Adrenal gland (tissue), 5 donors: ENCODE data around the gene CEP72.

Source experiments
- CTCF ChIP-seq, 6 experiments: fragments of 450-650 bp in 4 of 6; fragments of 200-600 bp in 2 of 6; sonication (generic) in 1 of 6; IDR thresholded peaks; 1 replicate in 5 of 6; 2 replicates in 1 of 6; pipeline versions ENCODE4 v1.5.1 to v1.8.0; 2016 to 2021; ENCODE audit warnings: antibody characterized with exemption in 6 of 6, mild to moderate bottlenecking in 2 of 6, moderate library complexity in 1 of 6
- POLR2A ChIP-seq, 2 donors: fragments of 450-650 bp; IDR thresholded peaks; one replicate each; pipeline ENCODE4 v1.6.1; 2017; ENCODE audit warnings: antibody characterized with exemption in 2 of 2, mild to moderate bottlenecking in 2 of 2, moderate library complexity in 1 of 2
- donor health status: DM: no; HTN: no; CAD: no.

DNA sequence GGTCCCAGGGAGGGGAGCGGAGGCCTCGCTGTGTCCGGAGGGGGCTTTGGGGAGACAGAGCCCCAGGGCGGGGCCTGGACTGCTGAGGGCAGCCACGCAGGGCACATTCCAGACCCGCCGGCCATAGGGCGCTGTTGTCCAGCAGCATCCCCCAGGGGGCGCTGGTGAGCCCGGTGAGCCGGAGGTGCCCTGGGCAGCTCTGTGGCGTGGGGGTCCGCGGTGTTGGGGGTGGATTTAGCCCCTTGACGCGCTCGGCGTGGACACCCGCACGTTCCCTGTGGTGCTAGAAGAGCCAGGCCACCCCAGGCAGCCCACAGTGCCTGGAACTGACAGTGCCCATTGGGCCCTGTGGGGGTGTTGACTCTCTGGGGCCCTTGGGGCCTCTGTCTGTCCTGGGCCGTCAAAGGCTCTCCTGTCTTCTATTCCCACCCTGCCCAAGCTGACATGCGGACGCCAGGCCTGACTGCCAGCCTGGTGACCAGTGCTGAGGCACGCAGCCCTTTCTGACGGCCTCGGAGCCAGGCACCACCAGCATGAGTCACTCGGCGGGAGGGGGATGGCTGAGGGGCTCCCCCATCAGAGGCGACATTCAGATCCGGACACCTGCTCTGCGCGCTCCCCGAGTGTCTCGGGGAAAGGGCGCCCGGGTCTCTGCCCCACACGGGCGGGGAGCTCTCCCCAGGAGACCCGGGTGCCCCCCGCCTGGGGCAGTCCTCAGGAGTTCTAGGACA is 57.1 kb downstream of the CEP72 start:
- TF ChIP-seq CTCF (IDR thresholded peaks at IDR 0.05), result peak; percentile 36 to 66 (median 51)
- TF ChIP-seq POLR2A (IDR thresholded peaks at IDR 0.05), result no peak
